K562 (cell line): Measurements from ENCODE around the gene MED14. TPM values are rescaled to one million over a fixed set of nuclear protein-coding genes. Genes with fewer than 3 reads are reported as not detected.

Experiments used
- ATAC-seq: fragments of 200-7000 bp; cut with Tn5 transposase; 3 replicates; pipeline ENCODE4 v1.9.1; 2020; ENCODE audit warnings: moderate library complexity
- BruUV-seq: library from RNA; stranded (reverse); fragments of 400-500 nt; replicated peaks from 2 replicates; lab custom pipeline; 2021; lab: Mats Ljungman, UMichigan
- CTCF ChIA-PET: fragments of 300-600 bp; formaldehyde crosslinking; extraction: SDS; loops from one replicate; lab custom pipeline; 2021; ENCODE audit warnings: low intra/inter-chr PET ratio; lab: Yijun Ruan, JAX
- POLR2A ChIA-PET: fragments of 300-600, 350-650 bp; sonication (Branson Sonifier 250); formaldehyde crosslinking; extraction: SDS; loops from one replicate; lab custom pipeline; 2021; ENCODE audit warnings: antibody characterized with exemption, inconsistent platforms; lab: Yijun Ruan, JAX
- DNase-seq, 4 experiments: peaks; one replicate each; pipeline versions ENCODE4 v3.0.0 to v3.0.0-alpha.2; 2011 to 2018; ENCODE audit warnings: low spot score in 3 of 4, mixed read lengths in 3 of 4; ENCODE audit errors: extremely low read depth in 1 of 4
- FAIRE-seq: peaks from 2 replicates; lab custom pipeline; 2011; peaks lifted over from hg19 to GRCh38; lab: Jason Lieb, UNC
- H2AFZ ChIP-seq: 2 replicates; pipeline ENCODE4 v1.6.0; 2011; ENCODE audit warnings: low read depth, low read length, control low read depth, inconsistent platforms
- H3K27ac ChIP-seq: fragments of 200-600 bp; 3 replicates; pipeline ENCODE4 v1.8.0; 2011; ENCODE audit warnings: low read depth, mild to moderate bottlenecking, control low read depth, inconsistent platforms, low read length, moderate library complexity, mixed read lengths; ENCODE audit errors: extremely low read depth
- H3K27me3 ChIP-seq, 2 experiments: fragments of 300-600 bp in 1 of 2; 2 replicates in 1 of 2; 3 replicates in 1 of 2; pipeline versions ENCODE4 v1.6.0 to v1.8.0; 2011; ENCODE audit warnings: inconsistent platforms in 2 of 2, low read length in 2 of 2, mild to moderate bottlenecking in 1 of 2, mixed read lengths in 1 of 2, moderate library complexity in 1 of 2; ENCODE audit not compliant: control insufficient read depth in 2 of 2, insufficient read depth in 2 of 2
- H3K36me3 ChIP-seq: fragments of 300-600 bp; 3 replicates; pipeline ENCODE4 v1.8.0; 2011; ENCODE audit warnings: mild to moderate bottlenecking, low read length, inconsistent platforms; ENCODE audit not compliant: control insufficient read depth, insufficient read depth
- H3K4me1 ChIP-seq, 2 experiments: fragments of 200-600 bp in 1 of 2; replicated peaks in 1 of 2; 2 replicates in 1 of 2; 3 replicates in 1 of 2; pipeline versions ENCODE4 v1.5.1 to v1.8.0; 2011; ENCODE audit warnings: inconsistent platforms in 2 of 2, low read length in 2 of 2, mild to moderate bottlenecking in 1 of 2, mixed read lengths in 1 of 2, moderate library complexity in 1 of 2; ENCODE audit not compliant: control insufficient read depth in 2 of 2, insufficient read depth in 2 of 2
- H3K4me2 ChIP-seq: 2 replicates; pipeline ENCODE4 v1.6.1; 2011; ENCODE audit warnings: low read length, control low read depth, inconsistent platforms, mixed read lengths; ENCODE audit not compliant: insufficient read depth
- H3K4me3 ChIP-seq: fragments of 200-600 bp; sonication (generic), shearing (Covaris generic); 2 replicates; pipeline ENCODE4 v1.5.1; 2016; ENCODE audit warnings: control low read depth, inconsistent platforms
- H3K79me2 ChIP-seq: fragments of 200-600 bp; 3 replicates; pipeline ENCODE4 v1.8.0; 2011; ENCODE audit warnings: low read length, inconsistent platforms; ENCODE audit not compliant: control insufficient read depth, insufficient read depth
- H3K9ac ChIP-seq, 2 experiments: 2 replicates each; pipeline versions ENCODE4 v1.6.0 to v1.6.1; 2011; ENCODE audit warnings: low read depth in 2 of 2, low read length in 2 of 2, control low read depth in 1 of 2, inconsistent platforms in 1 of 2, mild to moderate bottlenecking in 1 of 2, mixed read lengths in 1 of 2; ENCODE audit not compliant: insufficient read depth in 1 of 2
- H3K9me1 ChIP-seq: one replicate; pipeline ENCODE4 v1.6.0; 2011; ENCODE audit warnings: inconsistent platforms, mild to moderate bottlenecking, low read length, moderate library complexity; ENCODE audit not compliant: control insufficient read depth, insufficient read depth
- H3K9me3 ChIP-seq: replicated peaks from 2 replicates; pipeline ENCODE4 v1.5.1; 2011; ENCODE audit warnings: low read depth, low read length, inconsistent platforms; ENCODE audit not compliant: control insufficient read depth, insufficient read depth
- H4K20me1 ChIP-seq: replicated peaks from 2 replicates; pipeline ENCODE4 v1.6.1; 2011; ENCODE audit warnings: low read length, inconsistent platforms, mixed read lengths; ENCODE audit not compliant: control insufficient read depth, insufficient read depth
- HNRNPUL1 ChIP-seq: fragments of 200-400 bp; formaldehyde crosslinking; IDR thresholded peaks from 2 replicates; pipeline ENCODE4 v1.6.1; 2017; ENCODE audit warnings: low read length
- NBN ChIP-seq: fragments of 450-650 bp; IDR thresholded peaks from 2 replicates; pipeline ENCODE4 v1.6.1; 2016; ENCODE audit warnings: low read depth, mild to moderate bottlenecking
- NCOA4 ChIP-seq: fragments of 450-650 bp; IDR thresholded peaks from 2 replicates; pipeline ENCODE4 v1.6.1; 2018; ENCODE audit warnings: mild to moderate bottlenecking; ENCODE audit not compliant: partially characterized antibody
- NFXL1 ChIP-seq: fragments of 450-650 bp; formaldehyde crosslinking; IDR thresholded peaks from 2 replicates; pipeline ENCODE4 v1.4.0; 2021; ENCODE audit warnings: mild to moderate bottlenecking
- PHTF2 ChIP-seq: fragments of 250-450 bp; sonication (Bioruptor Pico); IDR thresholded peaks from 2 replicates; pipeline ENCODE4 v1.5.0; 2021; ENCODE audit warnings: mild to moderate bottlenecking
- PYGO2 ChIP-seq: fragments of 450-650 bp; IDR thresholded peaks from 2 replicates; pipeline ENCODE4 v1.6.1; 2016; ENCODE audit warnings: mild to moderate bottlenecking, missing genetic modification characterization, moderate library complexity, missing compliant biosample characterization
- RHOXF2B ChIP-seq: fragments of 250-450 bp; sonication (Bioruptor Pico); conservative IDR thresholded peaks from 2 replicates; pipeline ENCODE4 v1.5.1; 2021
- SMARCB1 ChIP-seq: IDR thresholded peaks from 2 replicates; pipeline ENCODE4 v1.6.1; 2011; ENCODE audit warnings: improper control_type of control experiment, low read depth; ENCODE audit not compliant: insufficient read length
- SP1 ChIP-seq: sonication (generic); formaldehyde crosslinking; IDR thresholded peaks from 2 replicates; pipeline ENCODE4 v1.8.1; 2022; ENCODE audit warnings: mild to moderate bottlenecking, missing genetic modification reagents
- THRAP3 ChIP-seq: fragments of 450-650 bp; IDR thresholded peaks from 2 replicates; pipeline ENCODE4 v1.6.1; 2016; ENCODE audit warnings: mild to moderate bottlenecking, inconsistent platforms, borderline replicate concordance
- ZNF586 ChIP-seq: fragments of 450-650 bp; formaldehyde crosslinking; conservative IDR thresholded peaks from 2 replicates; pipeline ENCODE4 v1.4.0; 2020; ENCODE audit warnings: mild to moderate bottlenecking, moderate library complexity
- in situ Hi-C: fragments of 300-500 bp; cut with MboI; formaldehyde crosslinking; loops from 4 replicates; pipeline ENCODE4 v1.15.0; 2018; ENCODE audit warnings: inconsistent platforms, mixed read lengths
- intact Hi-C: fragments of 100-400 bp; cut with micrococcal nuclease; formaldehyde crosslinking; loops from 2 replicates; pipeline ENCODE4 v1.14.2; 2022
- polyA plus RNA-seq, 8 experiments: library from polyadenylated mRNA; depleted of rRNA in 4 of 8; stranded (reverse) in 5 of 8; unstranded in 3 of 8; fragments of >200 nt; fragmentation: Nextera tagmentation in 2 of 8; fragmentation: Illumina TruSeq in 1 of 8; extraction: Ambion mirVana in 2 of 8; extraction: Trizol in 1 of 8; gene quantifications; 2 replicates each; pipeline versions ENCODE4 v1.2.1 to v1.2.3, GENCODE V29; 2011 to 2014; ENCODE audit warnings: inconsistent platforms in 1 of 8, missing spikeins in 1 of 8
- total RNA-seq, 7 experiments: library from RNA; depleted of rRNA in 6 of 7; stranded (reverse); fragments of >200 nt in 6 of 7; fragmentation: Illumina TruSeq in 2 of 7; extraction: Trizol in 2 of 7; gene quantifications; 2 replicates each; pipeline versions ENCODE4 v1.2.1 to v1.2.3, GENCODE V29; 2011 to 2021; ENCODE audit warnings: low replicate concordance in 1 of 7
- TF ChIP-seq, protein P1 (sequence below): fragments of 250-450 bp; sonication (Bioruptor Pico); IDR thresholded peaks from 2 replicates; pipeline ENCODE4 v1.5.0; 2021
- TF ChIP-seq, protein P2 (sequence below): fragments of 250-450 bp; sonication (Bioruptor Pico); IDR thresholded peaks from 2 replicates; pipeline ENCODE4 v1.4.0; 2020

Gene MED14
- total and polyA plus RNA-seq, 9 of the 15 experiments (the other 6 are each of a cell fraction or from before 2014, with no cell fraction given) = 9.2 to 35.3 (median 18.7) TPM

DNA sequence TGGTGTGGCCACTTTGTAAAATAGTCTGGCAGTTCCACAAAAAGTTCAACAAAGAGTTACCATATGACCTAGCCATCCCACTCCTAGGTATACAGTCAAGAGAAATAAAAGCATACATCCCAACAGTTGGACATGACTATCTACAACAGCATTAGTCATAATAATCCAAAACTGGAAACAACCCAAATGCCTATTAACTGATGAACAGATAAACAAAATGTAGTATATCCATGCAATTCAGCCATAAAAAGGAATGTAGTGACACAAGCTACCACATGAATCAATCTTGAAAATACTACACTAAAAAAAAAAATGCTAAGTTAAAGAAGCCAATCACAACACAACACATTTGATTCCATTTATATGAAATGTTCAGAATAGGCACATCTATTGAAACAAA lies 16.1 kb downstream of the MED14 start:
- POLR2A ChIA-PET = no interaction called here

More for the DNA sequence above, 16.1 kb downstream of the MED14 start:
- no peak overlapping the region for H3K27ac ChIP-seq
- H3K36me3 ChIP-seq = peaks cover 23% of the 10 kb centered on the region; the same call in 2 of the 3 replicates
- ATAC-seq (no peak), DNase-seq (no peak), FAIRE-seq (no peak)
- H3K27me3 ChIP-seq = no peaks in the 10 kb centered on the region
- intact Hi-C loops = no loop called here
- no peaks in the 10 kb centered on the region for H3K9me1 ChIP-seq
- peaks cover 39% of the 10 kb centered on the region for H3K79me2 ChIP-seq
- H2AFZ ChIP-seq = no peak overlapping the region
- no peaks in the 10 kb centered on the region for H4K20me1 ChIP-seq
- no peak overlapping the region for H3K4me2 ChIP-seq
- no peaks in the 10 kb centered on the region; a peak in 1 of 5 replicates for H3K4me1 ChIP-seq
- no peak overlapping the region for H3K9ac ChIP-seq
- H3K9me3 ChIP-seq = no peaks in the 10 kb centered on the region
- TF ChIP-seq SP1 (CRISPR knock-in tag) = no peak
- no peak for TF ChIP-seq HNRNPUL1
- TF ChIP-seq NFXL1 (CRISPR knock-in tag) = no peak
- no peak for TF ChIP-seq SMARCB1
- TF ChIP-seq PYGO2 (tag) = no peak
- no peak for TF ChIP-seq NBN
- TF ChIP-seq ZNF586 (CRISPR knock-in tag) = no peak
- no peak for TF ChIP-seq RHOXF2B (CRISPR knock-in tag)
- no peak for TF ChIP-seq PHTF2 (CRISPR knock-in tag)
- TF ChIP-seq NCOA4 = no peak
- no peak for TF ChIP-seq THRAP3
- TF ChIP-seq, protein P1, sequence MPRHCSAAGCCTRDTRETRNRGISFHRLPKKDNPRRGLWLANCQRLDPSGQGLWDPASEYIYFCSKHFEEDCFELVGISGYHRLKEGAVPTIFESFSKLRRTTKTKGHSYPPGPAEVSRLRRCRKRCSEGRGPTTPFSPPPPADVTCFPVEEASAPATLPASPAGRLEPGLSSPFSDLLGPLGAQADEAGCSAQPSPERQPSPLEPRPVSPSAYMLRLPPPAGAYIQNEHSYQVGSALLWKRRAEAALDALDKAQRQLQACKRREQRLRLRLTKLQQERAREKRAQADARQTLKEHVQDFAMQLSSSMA = no peak
- TF ChIP-seq, protein P2, sequence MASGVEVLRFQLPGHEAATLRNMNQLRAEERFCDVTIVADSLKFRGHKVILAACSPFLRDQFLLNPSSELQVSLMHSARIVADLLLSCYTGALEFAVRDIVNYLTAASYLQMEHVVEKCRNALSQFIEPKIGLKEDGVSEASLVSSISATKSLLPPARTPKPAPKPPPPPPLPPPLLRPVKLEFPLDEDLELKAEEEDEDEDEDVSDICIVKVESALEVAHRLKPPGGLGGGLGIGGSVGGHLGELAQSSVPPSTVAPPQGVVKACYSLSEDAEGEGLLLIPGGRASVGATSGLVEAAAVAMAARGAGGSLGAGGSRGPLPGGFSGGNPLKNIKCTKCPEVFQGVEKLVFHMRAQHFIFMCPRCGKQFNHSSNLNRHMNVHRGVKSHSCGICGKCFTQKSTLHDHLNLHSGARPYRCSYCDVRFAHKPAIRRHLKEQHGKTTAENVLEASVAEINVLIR (CRISPR knock-in tag) = no peak
- TF ChIP-seq, all 486 proteins: peak for 0
- no TSS peak for BruUV-seq
- CTCF ChIA-PET = no interaction called here
- no peak overlapping the region for H3K4me3 ChIP-seq
- in situ Hi-C loops = no loop called here
